Caki2 (cell line): Measurements from ENCODE around the gene SIRT3. TPM values are rescaled to one million over a fixed set of nuclear protein-coding genes. Genes with fewer than 3 reads are reported as not detected.
"Not testable (repeated sequence)": the region's sequence is repeated elsewhere in the genome, so short reads cannot be mapped to it uniquely, and the experiment has no call there.

Source experiments
- DNase-seq: peaks from one replicate; pipeline ENCODE4 v3.0.0-alpha.2; 2015; ENCODE audit warnings: low read depth
- in situ Hi-C: cut with HindIII; loops from 2 replicates; pipeline ENCODE4 v1.10.0; 2016; ENCODE audit warnings: low sequenced_read_pairs, low pct_unique_long_range_greater_than_20kb, mixed read lengths
- total RNA-seq: library from RNA; depleted of rRNA; stranded (reverse); fragments of >200 nt; shearing (Covaris generic); gene quantifications from 2 replicates; pipeline ENCODE4 v1.2.3, GENCODE V29; 2014; ENCODE audit warnings: low replicate concordance

The SIRT3 gene
- total RNA-seq, 1 experiment from 2014 or later: 25.1 TPM

- no peak for DNase-seq
- in situ Hi-C loops: no loop called here
Measured at GRCh38 chr11:223026-223789, 12.9 kb downstream of the SIRT3 start.

DNA sequence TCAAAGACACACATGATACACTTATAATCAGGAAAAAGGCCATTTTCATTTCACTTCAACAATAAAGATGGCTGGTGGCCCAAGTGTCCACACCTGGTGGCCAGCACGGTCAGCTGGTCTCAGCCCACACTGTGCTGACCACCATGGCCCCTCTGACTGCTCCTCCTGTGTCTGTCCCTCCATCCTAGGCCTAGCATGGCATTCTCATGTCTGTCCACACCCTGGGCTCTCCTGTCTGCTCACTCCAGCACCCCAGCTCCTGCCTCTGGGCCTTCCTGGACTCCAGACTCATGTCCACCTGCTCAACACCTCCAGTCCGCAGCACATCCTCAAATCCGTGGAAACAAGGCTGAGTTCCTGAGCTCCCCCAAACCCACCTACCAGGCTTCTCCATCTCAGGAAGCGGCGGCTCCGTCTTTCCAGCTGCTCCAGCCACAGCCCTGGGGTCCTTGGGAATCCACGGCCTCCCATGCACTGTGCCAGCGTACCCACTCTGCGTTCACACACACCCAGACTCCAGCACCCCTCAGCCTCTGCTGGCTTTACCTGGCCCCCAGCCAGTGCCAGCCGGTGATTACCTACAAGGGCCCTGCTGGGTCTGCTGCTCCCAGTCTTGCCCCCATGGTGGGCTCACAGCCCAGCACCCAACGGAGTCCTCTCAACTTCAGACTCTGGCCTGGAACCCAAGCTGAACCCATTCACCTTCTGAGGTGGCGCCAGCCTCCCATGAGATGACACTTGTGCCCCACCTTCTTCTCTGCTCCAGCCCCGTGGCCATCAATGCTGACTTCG lies 13.9 kb downstream of the SIRT3 start:
- in situ Hi-C loops: no loop called here
- DNase-seq: no peak

DNA sequence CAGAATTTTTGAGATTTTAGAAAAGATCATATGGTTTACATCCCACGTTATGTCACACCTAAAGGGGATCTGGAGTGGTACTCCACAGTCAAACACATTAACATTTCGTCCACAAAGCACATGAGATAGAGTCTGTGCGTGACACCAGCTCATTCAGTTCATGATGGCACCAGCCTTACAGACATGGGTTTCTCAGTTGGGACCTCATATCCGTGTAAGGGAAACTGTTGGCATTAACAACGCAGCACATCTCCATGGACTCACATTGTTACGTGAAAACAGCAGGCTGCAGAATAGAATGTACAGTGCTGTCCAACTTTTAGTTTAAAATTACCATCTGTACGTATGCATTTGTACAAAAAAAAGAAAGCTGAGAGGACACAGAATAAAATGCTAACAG lies 14.6 kb downstream of the SIRT3 start:
- in situ Hi-C loops: no loop called here

GRCh38 chr11:220641-221215 lies 15.4 kb downstream of the SIRT3 start:
- in situ Hi-C loops, DNase-seq: not testable (repeated sequence)

More for the DNA sequence above, 14.6 kb downstream of the SIRT3 start:
- no peak for DNase-seq

- in situ Hi-C loops: no loop called here
- no peak for DNase-seq
Measured at GRCh38 chr11:218815-219593, 17.1 kb downstream of the SIRT3 start.

DNA sequence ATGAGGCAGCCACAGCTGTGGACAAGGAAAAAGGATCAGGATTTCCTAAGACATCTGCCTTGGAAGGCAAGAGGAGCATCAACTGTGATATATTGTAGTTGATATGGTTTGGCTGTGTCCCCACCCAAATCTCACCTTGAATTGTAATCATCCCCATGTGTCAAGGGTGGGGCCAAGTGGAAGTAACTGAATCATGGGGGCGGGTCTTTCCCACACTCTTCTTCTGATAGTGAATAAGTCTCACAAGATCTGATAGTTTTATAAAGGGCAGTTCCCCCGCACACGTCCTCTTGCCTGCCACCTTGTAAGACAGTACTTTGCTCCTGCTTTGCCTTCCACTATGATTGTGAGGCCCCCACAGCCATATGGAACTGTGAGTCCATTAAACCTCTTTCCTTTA lies 18.4 kb downstream of the SIRT3 start:
- no peak for DNase-seq
- in situ Hi-C loops: no loop called here

DNA sequence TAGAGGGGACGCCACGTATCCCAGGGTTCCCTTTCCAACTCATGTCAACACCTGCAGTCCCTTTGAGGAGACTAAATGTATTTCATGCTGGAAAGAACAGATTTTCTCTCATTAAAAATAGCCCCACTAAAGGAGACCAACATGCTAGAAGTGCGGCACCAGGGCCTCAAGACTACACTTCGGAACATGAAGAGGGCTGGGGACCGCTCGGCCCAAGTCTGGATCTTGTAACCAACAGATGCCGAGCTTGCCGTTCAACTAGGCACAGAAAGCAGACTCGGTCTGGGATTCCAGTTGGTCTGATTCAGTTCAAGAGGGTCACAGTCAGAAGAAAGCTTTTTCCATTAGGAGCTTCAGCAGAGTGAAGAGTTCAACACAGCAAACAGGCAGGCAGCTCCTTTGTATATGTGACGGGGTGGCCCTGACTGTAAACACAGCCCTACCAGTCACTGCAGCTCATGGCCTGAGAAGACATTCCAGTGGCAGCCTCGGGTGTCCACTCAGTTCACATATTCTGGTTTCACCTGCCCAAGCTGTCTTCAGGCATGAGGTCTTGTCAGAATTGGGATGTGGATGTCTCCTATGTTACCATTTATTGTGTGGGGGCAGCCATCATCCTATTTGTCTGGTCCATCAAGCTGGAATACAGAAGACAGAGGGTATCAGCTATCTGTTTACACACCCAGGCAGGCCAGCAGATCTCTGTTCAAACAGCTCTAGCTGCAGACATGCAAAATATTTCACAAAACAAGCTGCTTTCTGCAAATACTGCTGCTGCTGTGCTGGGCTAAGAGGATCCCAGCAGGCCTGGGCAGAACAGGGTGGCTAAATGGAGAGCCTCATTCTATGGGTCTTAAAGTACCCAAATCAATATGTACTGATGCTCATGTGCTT lies 19.8 kb downstream of the SIRT3 start:
- in situ Hi-C loops: no loop called here
- DNase-seq: no peak

- DNase-seq: no peak
- in situ Hi-C loops: no loop called here
Measured at GRCh38 chr11:215581-216037, 20.5 kb downstream of the SIRT3 start.

GRCh38 chr11:214083-214482 lies 22.1 kb downstream of the SIRT3 start:
- DNase-seq: no peak
- in situ Hi-C loops: no loop called here

GRCh38 chr11:213111-213510 lies 23.0 kb downstream of the SIRT3 start:
- in situ Hi-C loops: no loop called here
- DNase-seq: no peak

DNA sequence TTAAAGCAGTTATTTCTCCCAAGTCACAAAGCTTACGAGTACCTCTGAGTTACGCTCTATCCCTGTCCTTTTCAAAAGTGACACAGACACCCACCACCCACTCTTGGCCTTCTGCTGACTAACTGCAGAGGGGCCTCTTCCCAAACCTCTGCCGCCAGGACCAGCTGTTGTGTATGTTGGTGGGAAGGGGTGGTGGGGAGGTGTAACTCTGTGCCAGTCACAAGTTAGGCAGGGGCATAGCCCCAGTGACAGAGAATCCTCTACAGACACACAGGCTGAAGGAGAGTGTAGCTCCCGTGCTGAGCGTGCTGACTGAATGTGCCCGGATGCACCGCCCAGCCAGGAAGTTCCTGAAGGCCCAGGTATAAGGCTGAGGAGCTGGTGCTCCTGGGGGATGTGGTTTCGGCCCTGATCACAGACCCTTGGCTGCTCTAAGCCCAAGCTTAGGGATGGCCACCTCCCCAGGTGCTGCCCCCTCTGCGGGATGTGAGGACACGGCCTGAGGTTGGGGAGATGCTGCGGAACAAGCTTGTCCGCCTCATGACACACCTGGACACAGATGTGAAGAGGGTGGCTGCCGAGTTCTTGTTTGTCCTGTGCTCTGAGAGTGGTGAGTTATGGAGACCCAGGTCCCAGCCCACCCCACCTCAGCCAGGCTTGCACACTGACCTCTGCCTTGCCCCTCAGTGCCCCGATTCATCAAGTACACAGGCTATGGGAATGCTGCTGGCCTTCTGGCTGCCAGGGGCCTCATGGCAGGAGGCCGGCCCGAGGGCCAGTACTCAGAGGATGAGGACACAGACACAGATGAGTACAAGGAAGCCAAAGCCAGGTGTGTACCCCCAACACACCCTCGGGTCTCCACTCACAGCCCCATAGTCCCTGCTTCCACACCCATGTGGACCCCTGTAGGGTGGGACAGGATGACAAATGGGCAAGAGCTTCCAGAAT lies 23.7 kb downstream of the SIRT3 start:
- DNase-seq: no peak
- in situ Hi-C loops: no loop called here

- in situ Hi-C loops: no loop called here
Measured at GRCh38 chr11:211741-212140, 24.4 kb downstream of the SIRT3 start.

GRCh38 chr11:211295-211694 lies 24.8 kb downstream of the SIRT3 start:
- DNase-seq: no peak
- in situ Hi-C loops: no loop called here

More at GRCh38 chr11:211741-212140, 24.4 kb downstream of the SIRT3 start:
- DNase-seq: no peak

- in situ Hi-C loops: no loop called here
Measured at GRCh38 chr11:210803-211180, 25.4 kb downstream of the SIRT3 start.

DNA sequence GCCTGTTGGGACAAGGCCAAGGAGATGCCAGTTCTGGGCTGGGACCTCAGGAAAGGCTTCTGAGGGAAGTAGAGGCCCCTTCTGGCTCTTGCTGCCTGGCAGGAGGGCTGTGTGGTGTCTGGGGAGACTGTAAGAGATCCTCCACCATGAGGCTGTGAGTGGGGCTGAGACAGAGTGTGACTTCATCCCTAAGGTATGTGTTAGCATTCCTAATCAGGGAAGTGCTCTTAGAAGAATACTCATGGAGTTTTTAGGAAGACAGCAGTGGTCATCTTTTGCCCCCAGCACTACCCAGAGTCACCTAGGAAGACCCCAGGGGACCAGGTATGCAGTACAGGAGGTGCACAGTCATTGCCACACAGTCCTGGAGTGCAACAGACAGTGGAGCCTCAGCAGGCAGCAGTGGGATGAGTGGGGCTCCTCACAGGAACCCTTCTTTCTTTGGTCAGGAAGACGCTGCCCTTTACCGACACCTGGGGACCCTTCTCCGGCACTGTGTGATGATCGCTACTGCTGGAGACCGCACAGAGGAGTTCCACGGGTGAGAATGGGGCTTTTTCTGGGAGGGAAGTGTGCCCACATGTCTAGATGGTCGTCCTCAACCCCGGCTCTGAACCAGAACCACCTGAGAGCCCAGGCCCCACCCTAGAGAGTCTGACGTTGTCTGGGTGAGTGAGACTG lies 25.9 kb downstream of the SIRT3 start:
- DNase-seq: no peak
- in situ Hi-C loops: no loop called here

More at GRCh38 chr11:210803-211180, 25.4 kb downstream of the SIRT3 start:
- no peak for DNase-seq
